Uterus (tissue), 2 donors: Measurements from ENCODE around the gene HINT2.

ENCODE experiments used
- POLR2A ChIP-seq, 2 donors: fragments of 450-650 bp; IDR thresholded peaks; one replicate each; pipeline ENCODE4 v1.6.1; 2016; ENCODE audit warnings: antibody characterized with exemption in 2 of 2, mild to moderate bottlenecking in 1 of 2, moderate library complexity in 1 of 2
- TF ChIP-seq, protein P1 (sequence below), 4 experiments: fragments of 200-600 bp in 2 of 4; fragments of 450-650 bp in 2 of 4; sonication (generic) in 2 of 4; IDR thresholded peaks; one replicate each; pipeline ENCODE4 v1.5.1; 2016 to 2019; ENCODE audit warnings: antibody characterized with exemption in 4 of 4, mild to moderate bottlenecking in 2 of 4, moderate library complexity in 1 of 4

DNA sequence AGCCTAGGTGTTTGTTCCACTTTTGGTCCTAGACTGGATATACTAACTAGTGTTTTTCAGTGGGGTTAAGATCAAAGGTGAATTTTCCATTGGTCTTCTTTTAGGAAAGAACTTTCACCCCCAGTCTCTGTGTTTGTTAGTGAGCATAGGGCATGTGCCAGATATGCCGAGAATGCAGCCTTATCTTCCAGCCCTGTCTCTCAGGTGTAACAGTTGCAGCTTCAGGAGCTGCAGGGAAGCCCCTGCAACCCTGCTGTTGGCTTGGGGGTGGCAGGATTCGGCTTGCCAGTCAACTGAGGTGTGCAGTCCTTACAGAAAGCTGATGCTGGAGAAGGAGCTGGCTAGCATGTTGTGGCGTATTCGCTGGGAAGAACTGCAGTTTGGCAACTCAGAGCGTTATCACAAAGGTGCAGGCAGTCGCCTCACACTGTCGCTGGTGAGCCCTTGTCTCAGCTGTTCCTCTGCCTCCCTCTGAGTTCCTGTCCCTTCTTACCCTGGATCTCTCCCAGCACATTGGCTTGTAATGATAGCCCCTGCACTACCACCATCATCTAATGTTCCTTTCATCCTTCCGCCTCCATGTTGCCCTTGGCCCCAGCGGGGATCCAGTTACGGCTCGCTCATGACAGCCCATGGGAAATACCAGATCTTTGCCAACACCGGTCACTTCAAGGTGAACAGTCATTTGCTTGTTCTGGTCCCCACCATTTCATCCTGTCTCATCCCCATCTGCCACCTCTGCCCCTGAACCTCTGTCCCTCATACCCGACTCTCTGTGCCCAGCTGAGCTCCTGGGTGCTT lies 13.3 kb downstream of the HINT2 start:
- TF ChIP-seq, protein P1, sequence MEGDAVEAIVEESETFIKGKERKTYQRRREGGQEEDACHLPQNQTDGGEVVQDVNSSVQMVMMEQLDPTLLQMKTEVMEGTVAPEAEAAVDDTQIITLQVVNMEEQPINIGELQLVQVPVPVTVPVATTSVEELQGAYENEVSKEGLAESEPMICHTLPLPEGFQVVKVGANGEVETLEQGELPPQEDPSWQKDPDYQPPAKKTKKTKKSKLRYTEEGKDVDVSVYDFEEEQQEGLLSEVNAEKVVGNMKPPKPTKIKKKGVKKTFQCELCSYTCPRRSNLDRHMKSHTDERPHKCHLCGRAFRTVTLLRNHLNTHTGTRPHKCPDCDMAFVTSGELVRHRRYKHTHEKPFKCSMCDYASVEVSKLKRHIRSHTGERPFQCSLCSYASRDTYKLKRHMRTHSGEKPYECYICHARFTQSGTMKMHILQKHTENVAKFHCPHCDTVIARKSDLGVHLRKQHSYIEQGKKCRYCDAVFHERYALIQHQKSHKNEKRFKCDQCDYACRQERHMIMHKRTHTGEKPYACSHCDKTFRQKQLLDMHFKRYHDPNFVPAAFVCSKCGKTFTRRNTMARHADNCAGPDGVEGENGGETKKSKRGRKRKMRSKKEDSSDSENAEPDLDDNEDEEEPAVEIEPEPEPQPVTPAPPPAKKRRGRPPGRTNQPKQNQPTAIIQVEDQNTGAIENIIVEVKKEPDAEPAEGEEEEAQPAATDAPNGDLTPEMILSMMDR (IDR thresholded peaks at IDR 0.05) = no peak
- TF ChIP-seq POLR2A (IDR thresholded peaks at IDR 0.05) = no peak
